Fibroblast of lung (primary cell): ENCODE data around the gene B3GLCT. TPM values are rescaled to one million over a fixed set of nuclear protein-coding genes. Genes with fewer than 3 reads are reported as not detected.

Experiments
- DNase-seq, 2 donors: peaks; one replicate each; pipeline versions ENCODE4 v3.0.0 to v3.0.0-alpha.2; 2010; ENCODE audit warnings: low read depth in 2 of 2
- H2AFZ ChIP-seq: 2 replicates; pipeline ENCODE4 v1.5.1; 2012; ENCODE audit warnings: low read length, control low read depth, inconsistent platforms
- H3K27ac ChIP-seq: 2 replicates; pipeline ENCODE4 v1.5.1; 2011; ENCODE audit warnings: low read length, control low read depth; ENCODE audit not compliant: insufficient read depth
- H3K27me3 ChIP-seq: 2 replicates; pipeline ENCODE4 v1.5.1; 2011; ENCODE audit warnings: mild to moderate bottlenecking, low read length; ENCODE audit not compliant: control insufficient read depth, insufficient read depth
- H3K36me3 ChIP-seq: 2 replicates; pipeline ENCODE4 v1.5.1; 2011; ENCODE audit warnings: low read length; ENCODE audit not compliant: control insufficient read depth, insufficient read depth
- H3K4me1 ChIP-seq: 2 replicates; pipeline ENCODE4 v1.5.1; 2011; ENCODE audit warnings: low read length; ENCODE audit not compliant: control insufficient read depth, insufficient read depth; ENCODE audit errors: extremely low read depth
- H3K4me2 ChIP-seq: 2 replicates; pipeline ENCODE4 v1.5.1; 2011; ENCODE audit warnings: low read length, control low read depth; ENCODE audit not compliant: insufficient read depth; ENCODE audit errors: extremely low read depth
- H3K4me3 ChIP-seq, 4 experiments: fragments of 200-600 bp in 1 of 4; sonication (generic) in 1 of 4; replicated peaks in 1 of 4; 2 replicates each; pipeline ENCODE4 v1.5.1; 2011 to 2016; ENCODE audit warnings: low read length in 4 of 4, low read depth in 3 of 4, mild to moderate bottlenecking in 3 of 4, control low read depth in 2 of 4, inconsistent platforms in 1 of 4, mixed read lengths in 1 of 4; ENCODE audit not compliant: insufficient read depth in 1 of 4; ENCODE audit errors: control extremely low read depth in 1 of 4
- H3K79me2 ChIP-seq: 2 replicates; pipeline ENCODE4 v1.5.1; 2012; ENCODE audit warnings: mild to moderate bottlenecking, low read length, inconsistent platforms; ENCODE audit not compliant: control insufficient read depth, insufficient read depth
- H3K9ac ChIP-seq: 2 replicates; pipeline ENCODE4 v1.5.1; 2011; ENCODE audit warnings: mild to moderate bottlenecking, low read length, control low read depth; ENCODE audit not compliant: insufficient read depth
- H3K9me3 ChIP-seq: 2 replicates; pipeline ENCODE4 v1.5.1; 2012; ENCODE audit warnings: low read depth, low read length; ENCODE audit not compliant: control insufficient read depth, insufficient read depth
- H4K20me1 ChIP-seq: 2 replicates; pipeline ENCODE4 v1.5.1; 2011; ENCODE audit warnings: low read length; ENCODE audit not compliant: control insufficient read depth, insufficient read depth; ENCODE audit errors: extremely low read depth
- CTCF ChIP-seq, 2 donors: IDR thresholded peaks in 1 of 2; conservative IDR thresholded peaks in 1 of 2; 1 replicate in 1 of 2; 2 replicates in 1 of 2; pipeline ENCODE4 v1.5.1; 2011 to 2012; ENCODE audit warnings: low read length in 2 of 2, control low read depth in 1 of 2, inconsistent platforms in 1 of 2, low read depth in 1 of 2, mild to moderate bottlenecking in 1 of 2
- EZH2 ChIP-seq: IDR thresholded peaks from 2 replicates; pipeline ENCODE4 v1.5.1; 2012; ENCODE audit warnings: low read length, control low read depth, mild to moderate bottlenecking; ENCODE audit errors: missing control alignments
- polyA plus RNA-seq, 2 donors: library from polyadenylated mRNA; depleted of rRNA in 1 of 2; stranded (reverse) in 1 of 2; unstranded in 1 of 2; fragments of >200 nt; gene quantifications; 2 replicates each; pipeline ENCODE4 v1.2.1, GENCODE V29; 2011 to 2012; ENCODE audit warnings: missing spikeins in 1 of 2
- total RNA-seq: library from RNA; depleted of rRNA; stranded (reverse); fragments of >200 nt; gene quantifications from 2 replicates; pipeline ENCODE4 v1.2.1, GENCODE V29; 2014

The B3GLCT gene
- total and polyA plus RNA-seq, 2 donors (not counting 1 experiment from before 2014, with no cell fraction given), result 4.4 to 7.8 TPM

- H3K27ac ChIP-seq, result no peak overlapping the region
- H3K4me1 ChIP-seq, result no peaks in the 10 kb centered on the region
- no peaks in the 10 kb centered on the region for H4K20me1 ChIP-seq
- H3K27me3 ChIP-seq, result no peaks in the 10 kb centered on the region
- H3K36me3 ChIP-seq, result no peaks in the 10 kb centered on the region
- TF ChIP-seq CTCF (conservative IDR thresholded peaks at IDR 0.05 in 1 of 2, IDR thresholded peaks at IDR 0.05 in 1 of 2; ENCODE audit: low read depth in 1 of 2, low read length in 2 of 2) (no peak), EZH2 (no peak)
- H3K4me3 ChIP-seq, result no peak overlapping the region
- H3K79me2 ChIP-seq, result no peaks in the 10 kb centered on the region
- no peak overlapping the region for H3K4me2 ChIP-seq
- H2AFZ ChIP-seq, result no peak overlapping the region
- DNase-seq, result no peak
- no peaks in the 10 kb centered on the region for H3K9me3 ChIP-seq
- H3K9ac ChIP-seq, result no peak overlapping the region
Observed at GRCh38 chr13:31179241-31179640, 20.5 kb upstream of the B3GLCT start.

GRCh38 chr13:31179754-31180153 lies 20.0 kb upstream of the B3GLCT start:
- Histone ChIP-seq H3K27ac (no peak overlapping the region), H3K79me2 (no peaks in the 10 kb centered on the region), H3K9me3 (no peaks in the 10 kb centered on the region), H3K9ac (no peak overlapping the region), H3K36me3 (no peaks in the 10 kb centered on the region), H3K27me3 (no peaks in the 10 kb centered on the region), H4K20me1 (no peaks in the 10 kb centered on the region), H2AFZ (no peak overlapping the region), H3K4me2 (no peak overlapping the region), H3K4me1 (no peaks in the 10 kb centered on the region), H3K4me3 (no peak overlapping the region)
- no peak for DNase-seq
- no peak for TF ChIP-seq EZH2
- TF ChIP-seq CTCF (conservative IDR thresholded peaks at IDR 0.05 in 1 of 2, IDR thresholded peaks at IDR 0.05 in 1 of 2; ENCODE audit: low read depth in 1 of 2, low read length in 2 of 2), result no peak

GRCh38 chr13:31182987-31183386 lies 16.8 kb upstream of the B3GLCT start:
- Histone ChIP-seq H3K4me1 (no peaks in the 10 kb centered on the region), H3K27me3 (peaks cover 4% of the 10 kb centered on the region), H3K4me2 (no peak overlapping the region), H3K79me2 (no peaks in the 10 kb centered on the region), H2AFZ (no peak overlapping the region), H3K9ac (no peak overlapping the region), H4K20me1 (no peaks in the 10 kb centered on the region), H3K9me3 (no peaks in the 10 kb centered on the region), H3K27ac (no peak overlapping the region), H3K4me3 (no peak overlapping the region), H3K36me3 (no peaks in the 10 kb centered on the region)
- TF ChIP-seq EZH2, result no peak
- no peak for TF ChIP-seq CTCF (conservative IDR thresholded peaks at IDR 0.05 in 1 of 2, IDR thresholded peaks at IDR 0.05 in 1 of 2; ENCODE audit: low read depth in 1 of 2, low read length in 2 of 2)
- no peak for DNase-seq
